ENCODE results near the gene COPS3.

GRCh38 chr17:17213775-17214174, 67.3 kb downstream of the COPS3 start:
- TF ChIP-seq CTCF (IDR thresholded peaks at IDR 0.05): no peak
- no peak for TF ChIP-seq POLR2AphosphoS5 (IDR thresholded peaks at IDR 0.05)
- no peak for TF ChIP-seq POLR2A (IDR thresholded peaks at IDR 0.05)
